AG04449 (cell line): ENCODE measurements around the gene MRM1.
A peak's percentile ranks its signal among the peaks of the same experiment; 100 is the strongest.

Experiments
- CTCF ChIA-PET: fragments of 350-600 bp; formaldehyde crosslinking; extraction: SDS; loops from one replicate; lab custom pipeline; 2021; ENCODE audit warnings: antibody characterized with exemption; lab: Yijun Ruan, JAX
- POLR2A ChIA-PET: fragments of 400-600, 350-600 bp; formaldehyde crosslinking; extraction: SDS; loops from one replicate; lab custom pipeline; 2020; ENCODE audit warnings: antibody characterized with exemption, inconsistent platforms; lab: Yijun Ruan, JAX
- DNase-seq: peaks from one replicate; pipeline ENCODE4 v3.0.0-alpha.2; 2010; ENCODE audit warnings: low read depth, low spot score
- H3K4me3 ChIP-seq: 2 replicates; pipeline ENCODE4 v1.5.1; 2011; ENCODE audit warnings: low read depth, mild to moderate bottlenecking, control low read depth, low read length
- CTCF ChIP-seq: IDR thresholded peaks from one replicate; pipeline ENCODE4 v1.5.1; 2011; ENCODE audit warnings: mild to moderate bottlenecking, moderate library complexity, low read length, control low read depth, inconsistent platforms; ENCODE audit not compliant: insufficient read depth; ENCODE audit errors: missing control alignments

MRM1 gene

GRCh38 chr17:36583787-36584186, 17.6 kb upstream of the MRM1 start:
- no peak overlapping the region for H3K4me3 ChIP-seq
- CTCF ChIA-PET: interaction anchor here (2.4 kb wide), 1 partner anchor 20 kb away, joined by 5 read pairs; no protein-coding TSS in a partner anchor
- DNase-seq: no peak
- TF ChIP-seq CTCF: no peak
- POLR2A ChIA-PET: no interaction called here

- ChIA-PET CTCF (interaction anchor here (1.1 to 1.4 kb wide), 3 partner anchors 12 to 17 kb away, joined by 3 to 4 read pairs (median 3); partner anchors contain the start of gene MRM1), POLR2A (interaction anchor here (0.8 kb wide), 1 partner anchor 12 kb away, joined by 3 read pairs; no protein-coding TSS in a partner anchor)
- TF ChIP-seq CTCF: no peak
- no peak for DNase-seq
- no peak overlapping the region for H3K4me3 ChIP-seq
These were observed 15.2 kb upstream of the MRM1 start for GRCh38 chr17:36586138-36586537.

GRCh38 chr17:36590082-36590481, 11.3 kb upstream of the MRM1 start:
- ChIA-PET CTCF (interaction anchor here (1.2 kb wide), 1 partner anchor 11 kb away, joined by 4 read pairs; the partner anchor contains the start of gene MRM1), POLR2A (no interaction called here)
- no peak for TF ChIP-seq CTCF
- DNase-seq: no peak
- no peak overlapping the region for H3K4me3 ChIP-seq

- DNase-seq: no peak
- CTCF ChIA-PET: interaction anchor here (1.7 to 5.5 kb wide), 2 partner anchors 12 to 21 kb away, joined by 4 to 34 read pairs; no protein-coding TSS in a partner anchor
These were observed 9.7 kb upstream of the MRM1 start, which contains the start of gene DHRS11 for GRCh38 chr17:36591434-36592315. Gene DHRS11 (plus strand): TSS chr17:36591879. CDS start chr17:36592010, 131 bp downstream.

GRCh38 chr17:36592316-36592715, 9.1 kb upstream of the MRM1 start:
- TF ChIP-seq CTCF: no peak
- ChIA-PET CTCF (interaction anchor here (1.7 to 5.5 kb wide), 2 partner anchors 11 to 20 kb away, joined by 4 to 34 read pairs; no protein-coding TSS in a partner anchor), POLR2A (interaction anchor here (0.6 to 2.7 kb wide), 2 partner anchors 10 to 63 kb away, joined by 3 to 23 read pairs; partner anchors contain the start of gene MRM1)
- no peak for DNase-seq
- peak overlapping the region; percentile 68 for H3K4me3 ChIP-seq

More at GRCh38 chr17:36591434-36592315, 9.7 kb upstream of the MRM1 start, which contains the start of gene DHRS11:
- peak within 1 kb of the TSS; percentile 68 for H3K4me3 ChIP-seq
- no peak for TF ChIP-seq CTCF
- POLR2A ChIA-PET: interaction anchor here (0.6 to 2.7 kb wide), 4 partner anchors 10 to 63 kb away, joined by 3 to 23 read pairs (median 3); partner anchors contain the start of gene MRM1
